Measurements from ENCODE around the gene STEAP2. TPM values are rescaled to one million over a fixed set of nuclear protein-coding genes. Genes with fewer than 3 reads are reported as not detected.
A peak's percentile ranks its signal among the peaks of the same experiment; 100 is the strongest.

Gene STEAP2
- total RNA-seq, 1 donor from 2014 or later: 2.3 TPM

DNA sequence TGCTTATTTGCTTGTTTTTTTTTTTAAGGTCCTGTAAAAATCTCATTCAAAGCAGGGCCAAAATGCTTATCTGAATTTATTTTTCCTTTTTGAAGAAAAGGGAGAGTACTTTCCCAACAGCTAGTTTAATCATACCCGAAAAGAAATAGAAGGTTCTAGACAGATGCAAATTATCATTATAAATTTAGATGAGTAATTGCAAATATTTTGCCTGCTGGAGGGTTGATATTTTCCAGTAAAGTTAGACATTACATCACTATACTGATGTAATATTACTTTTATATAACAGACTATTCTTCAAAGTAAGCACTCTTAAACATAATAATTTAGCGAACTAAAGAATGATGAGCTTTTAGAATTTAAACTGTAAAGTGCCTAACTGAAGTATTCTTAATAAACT lies 19.3 kb downstream of the STEAP2 start:
- FAIRE-seq: no peak
- H3K79me2 ChIP-seq (ENCODE audit: insufficient read depth, low read length): no peaks in the 10 kb centered on the region
- no peak overlapping the region for H3K4me3 Mint-ChIP-seq (ENCODE audit: unreplicated experiment)

DNA sequence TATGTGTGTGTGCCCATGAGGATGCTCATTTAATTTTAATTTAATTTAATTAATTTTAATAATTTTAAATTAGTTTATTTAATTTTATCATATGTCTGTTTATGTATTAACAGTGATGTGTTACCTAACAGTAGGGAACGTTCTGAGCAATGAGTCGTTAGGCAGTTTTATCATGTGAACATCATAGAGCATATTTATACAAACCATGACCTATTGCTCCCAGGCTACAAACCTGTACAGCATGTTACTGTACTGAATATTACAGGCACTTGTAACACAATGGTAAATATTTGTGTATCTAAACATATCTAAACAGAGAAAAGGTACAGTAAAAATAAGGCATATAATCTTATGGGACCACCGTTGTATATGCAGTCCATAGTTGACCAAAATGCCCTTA lies 19.8 kb downstream of the STEAP2 start:
- H3K27me3 ChIP-seq (ENCODE audit: insufficient read depth, low read length): no peaks in the 10 kb centered on the region
- H3K4me3 ChIP-seq (ENCODE audit: insufficient read depth, low read depth, low read length): no peak overlapping the region
- H2AFZ ChIP-seq (ENCODE audit: low read depth, low read length): no peak overlapping the region
- Mint-ChIP-seq H3K27ac (ENCODE audit: unreplicated experiment) (no peak overlapping the region), H3K4me1 (ENCODE audit: low read depth, unreplicated experiment) (no peaks in the 10 kb centered on the region), H3K9me3 (ENCODE audit: unreplicated experiment) (no peaks in the 10 kb centered on the region), H3K27me3 (ENCODE audit: low read depth, unreplicated experiment) (no peaks in the 10 kb centered on the region), H3K36me3 (ENCODE audit: low read depth, unreplicated experiment) (no peaks in the 10 kb centered on the region), H3K4me3 (ENCODE audit: unreplicated experiment) (no peak overlapping the region)
- no peaks in the 10 kb centered on the region for H3K9me3 ChIP-seq (ENCODE audit: insufficient read depth, low read depth, low read length)
- no peaks in the 10 kb centered on the region for H3K79me2 ChIP-seq (ENCODE audit: insufficient read depth, low read length)
- H3K4me1 ChIP-seq (ENCODE audit: insufficient read depth, low read length): no peaks in the 10 kb centered on the region
- no peak overlapping the region for H3K4me2 ChIP-seq (ENCODE audit: low read length)
- no peaks in the 10 kb centered on the region for H4K20me1 ChIP-seq (ENCODE audit: insufficient read depth, low read length)
- FAIRE-seq: no peak
- H3K27ac ChIP-seq (ENCODE audit: low read depth, low read length): no peak overlapping the region
- TF ChIP-seq, protein P1, sequence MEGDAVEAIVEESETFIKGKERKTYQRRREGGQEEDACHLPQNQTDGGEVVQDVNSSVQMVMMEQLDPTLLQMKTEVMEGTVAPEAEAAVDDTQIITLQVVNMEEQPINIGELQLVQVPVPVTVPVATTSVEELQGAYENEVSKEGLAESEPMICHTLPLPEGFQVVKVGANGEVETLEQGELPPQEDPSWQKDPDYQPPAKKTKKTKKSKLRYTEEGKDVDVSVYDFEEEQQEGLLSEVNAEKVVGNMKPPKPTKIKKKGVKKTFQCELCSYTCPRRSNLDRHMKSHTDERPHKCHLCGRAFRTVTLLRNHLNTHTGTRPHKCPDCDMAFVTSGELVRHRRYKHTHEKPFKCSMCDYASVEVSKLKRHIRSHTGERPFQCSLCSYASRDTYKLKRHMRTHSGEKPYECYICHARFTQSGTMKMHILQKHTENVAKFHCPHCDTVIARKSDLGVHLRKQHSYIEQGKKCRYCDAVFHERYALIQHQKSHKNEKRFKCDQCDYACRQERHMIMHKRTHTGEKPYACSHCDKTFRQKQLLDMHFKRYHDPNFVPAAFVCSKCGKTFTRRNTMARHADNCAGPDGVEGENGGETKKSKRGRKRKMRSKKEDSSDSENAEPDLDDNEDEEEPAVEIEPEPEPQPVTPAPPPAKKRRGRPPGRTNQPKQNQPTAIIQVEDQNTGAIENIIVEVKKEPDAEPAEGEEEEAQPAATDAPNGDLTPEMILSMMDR (IDR thresholded peaks at IDR 0.05; ENCODE audit: insufficient read depth, low read depth, low read length): no peak
- TF ChIP-seq EZH2 (IDR thresholded peaks at IDR 0.05; ENCODE audit: insufficient read depth, low read length): no peak
- H3K9ac ChIP-seq (ENCODE audit: low read length): no peak overlapping the region
- H3K36me3 ChIP-seq (ENCODE audit: insufficient read depth, low read length): no peaks in the 10 kb centered on the region
- DNase-seq (ENCODE audit: low read depth): no peak

More for the DNA sequence above, 19.3 kb downstream of the STEAP2 start:
- Histone ChIP-seq H3K4me1 (ENCODE audit: insufficient read depth, low read length) (no peaks in the 10 kb centered on the region), H3K9ac (ENCODE audit: low read length) (no peak overlapping the region), H4K20me1 (ENCODE audit: insufficient read depth, low read length) (no peaks in the 10 kb centered on the region), H3K27ac (ENCODE audit: low read depth, low read length) (no peak overlapping the region), H3K27me3 (ENCODE audit: insufficient read depth, low read length) (no peaks in the 10 kb centered on the region), H3K4me3 (ENCODE audit: insufficient read depth, low read depth, low read length) (no peak overlapping the region), H3K36me3 (ENCODE audit: insufficient read depth, low read length) (no peaks in the 10 kb centered on the region), H3K9me3 (ENCODE audit: insufficient read depth, low read depth, low read length) (no peaks in the 10 kb centered on the region), H3K4me2 (ENCODE audit: low read length) (no peak overlapping the region), H2AFZ (ENCODE audit: low read depth, low read length) (no peak overlapping the region)
- no peak for DNase-seq (ENCODE audit: low read depth)
- no peaks in the 10 kb centered on the region for H3K27me3 Mint-ChIP-seq (ENCODE audit: low read depth, unreplicated experiment)
- no peak overlapping the region for H3K27ac Mint-ChIP-seq (ENCODE audit: unreplicated experiment)
- no peaks in the 10 kb centered on the region for H3K36me3 Mint-ChIP-seq (ENCODE audit: low read depth, unreplicated experiment)
- H3K4me1 Mint-ChIP-seq (ENCODE audit: low read depth, unreplicated experiment): no peaks in the 10 kb centered on the region
- H3K9me3 Mint-ChIP-seq (ENCODE audit: unreplicated experiment): no peaks in the 10 kb centered on the region
- TF ChIP-seq, protein P1 (IDR thresholded peaks at IDR 0.05; ENCODE audit: insufficient read depth, low read depth, low read length): no peak
- TF ChIP-seq EZH2 (IDR thresholded peaks at IDR 0.05; ENCODE audit: insufficient read depth, low read length): no peak

DNA sequence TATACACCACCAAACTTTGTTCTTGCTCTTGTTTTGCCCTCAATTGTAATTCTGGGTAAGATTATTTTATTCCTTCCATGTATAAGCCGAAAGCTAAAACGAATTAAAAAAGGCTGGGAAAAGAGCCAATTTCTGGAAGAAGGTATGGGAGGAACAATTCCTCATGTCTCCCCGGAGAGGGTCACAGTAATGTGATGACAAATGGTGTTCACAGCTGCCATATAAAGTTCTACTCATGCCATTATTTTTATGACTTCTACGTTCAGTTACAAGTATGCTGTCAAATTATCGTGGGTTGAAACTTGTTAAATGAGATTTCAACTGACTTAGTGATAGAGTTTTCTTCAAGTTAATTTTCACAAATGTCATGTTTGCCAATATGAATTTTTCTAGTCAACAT lies 20.9 kb downstream of the STEAP2 start:
- TF ChIP-seq EZH2 (IDR thresholded peaks at IDR 0.05; ENCODE audit: insufficient read depth, low read length): no peak
- TF ChIP-seq, protein P1 (IDR thresholded peaks at IDR 0.05; ENCODE audit: insufficient read depth, low read depth, low read length): no peak
- no peaks in the 10 kb centered on the region for H3K4me1 ChIP-seq (ENCODE audit: insufficient read depth, low read length)
- no peaks in the 10 kb centered on the region for H3K9me3 ChIP-seq (ENCODE audit: insufficient read depth, low read depth, low read length)
- Mint-ChIP-seq H3K9me3 (ENCODE audit: unreplicated experiment) (no peaks in the 10 kb centered on the region), H3K27ac (ENCODE audit: unreplicated experiment) (no peak overlapping the region), H3K4me3 (ENCODE audit: unreplicated experiment) (no peak overlapping the region), H3K27me3 (ENCODE audit: low read depth, unreplicated experiment) (no peaks in the 10 kb centered on the region), H3K36me3 (ENCODE audit: low read depth, unreplicated experiment) (no peaks in the 10 kb centered on the region), H3K4me1 (ENCODE audit: low read depth, unreplicated experiment) (no peaks in the 10 kb centered on the region)
- H4K20me1 ChIP-seq (ENCODE audit: insufficient read depth, low read length): no peaks in the 10 kb centered on the region
- H2AFZ ChIP-seq (ENCODE audit: low read depth, low read length): no peak overlapping the region
- H3K79me2 ChIP-seq (ENCODE audit: insufficient read depth, low read length): no peaks in the 10 kb centered on the region
- no peak overlapping the region for H3K9ac ChIP-seq (ENCODE audit: low read length)
- no peak overlapping the region for H3K27ac ChIP-seq (ENCODE audit: low read depth, low read length)
- H3K27me3 ChIP-seq (ENCODE audit: insufficient read depth, low read length): no peaks in the 10 kb centered on the region
- no peak overlapping the region for H3K4me3 ChIP-seq (ENCODE audit: insufficient read depth, low read depth, low read length)
- DNase-seq (ENCODE audit: low read depth) (no peak), FAIRE-seq (peak; percentile 63)
- H3K36me3 ChIP-seq (ENCODE audit: insufficient read depth, low read length): no peaks in the 10 kb centered on the region
- H3K4me2 ChIP-seq (ENCODE audit: low read length): no peak overlapping the region
